Measurements from ENCODE around the gene ANKRD52.
"Not testable (repeated sequence)": the region's sequence is repeated elsewhere in the genome, so short reads cannot be mapped to it uniquely, and the experiment has no call there.

Gene ANKRD52

DNA sequence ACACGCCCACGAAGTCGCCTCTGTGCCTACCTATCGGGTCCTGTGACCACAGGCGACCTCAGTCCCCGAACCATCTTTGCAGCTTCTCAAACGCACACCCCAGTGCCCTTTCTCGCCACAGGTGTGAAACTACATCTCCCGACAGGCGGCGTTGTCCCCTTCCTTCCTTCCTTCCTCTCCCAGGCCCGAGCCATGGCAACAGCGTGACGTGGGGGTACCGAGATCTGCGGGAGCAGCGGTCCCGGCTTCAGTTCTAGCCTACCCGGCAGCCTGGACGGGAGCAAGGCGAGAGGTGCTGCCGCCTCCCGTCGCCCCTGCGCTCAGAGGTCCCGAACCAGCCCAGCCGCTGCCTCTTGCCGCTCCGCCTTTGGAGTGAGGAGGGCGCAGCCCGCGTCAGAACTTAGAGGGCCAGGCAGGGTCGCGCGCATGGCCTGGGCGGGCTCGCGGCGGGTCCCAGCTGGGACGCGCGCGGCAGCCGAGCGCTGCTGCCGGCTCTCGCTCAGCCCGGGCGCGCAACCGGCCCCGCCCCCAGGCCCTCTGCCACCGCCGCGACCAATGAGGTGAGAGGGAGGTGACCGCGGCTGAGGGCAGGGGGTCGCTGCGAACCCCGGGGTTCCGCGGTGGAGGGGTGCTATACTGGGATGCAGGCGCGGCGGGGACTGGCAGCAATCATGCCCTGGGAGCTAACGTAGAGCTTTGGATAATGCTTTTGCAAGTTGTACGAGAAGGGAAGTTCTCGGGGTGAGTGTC, 8.7 kb upstream of the ANKRD52 start, which contains the start of gene COQ10A:
Gene COQ10A, plus strand, starts transcription at position 250 of the 750 bp plus-strand sequence. Its CDS starts 177 bp downstream, at position 427.
- Histone ChIP-seq H3K36me3 (peaks cover 34% of the 10 kb centered on the region), H3K27me3 (ENCODE audit: insufficient read depth, low read depth, severe bottlenecking) (no peaks in the 10 kb centered on the region), H3K27ac (peak within 1 kb of the TSS; percentile 91), H3K4me3 (ENCODE audit: low read depth, low read length) (peak within 1 kb of the TSS; percentile 87), H3K9me3 (ENCODE audit: severe bottlenecking) (peaks cover 2% of the 10 kb centered on the region)
- TF ChIP-seq, protein P1, sequence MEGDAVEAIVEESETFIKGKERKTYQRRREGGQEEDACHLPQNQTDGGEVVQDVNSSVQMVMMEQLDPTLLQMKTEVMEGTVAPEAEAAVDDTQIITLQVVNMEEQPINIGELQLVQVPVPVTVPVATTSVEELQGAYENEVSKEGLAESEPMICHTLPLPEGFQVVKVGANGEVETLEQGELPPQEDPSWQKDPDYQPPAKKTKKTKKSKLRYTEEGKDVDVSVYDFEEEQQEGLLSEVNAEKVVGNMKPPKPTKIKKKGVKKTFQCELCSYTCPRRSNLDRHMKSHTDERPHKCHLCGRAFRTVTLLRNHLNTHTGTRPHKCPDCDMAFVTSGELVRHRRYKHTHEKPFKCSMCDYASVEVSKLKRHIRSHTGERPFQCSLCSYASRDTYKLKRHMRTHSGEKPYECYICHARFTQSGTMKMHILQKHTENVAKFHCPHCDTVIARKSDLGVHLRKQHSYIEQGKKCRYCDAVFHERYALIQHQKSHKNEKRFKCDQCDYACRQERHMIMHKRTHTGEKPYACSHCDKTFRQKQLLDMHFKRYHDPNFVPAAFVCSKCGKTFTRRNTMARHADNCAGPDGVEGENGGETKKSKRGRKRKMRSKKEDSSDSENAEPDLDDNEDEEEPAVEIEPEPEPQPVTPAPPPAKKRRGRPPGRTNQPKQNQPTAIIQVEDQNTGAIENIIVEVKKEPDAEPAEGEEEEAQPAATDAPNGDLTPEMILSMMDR (IDR thresholded peaks at IDR 0.05; ENCODE audit: low read depth, low read length): peak; percentile 81
- DNase-seq: peak; percentile 92

DNA sequence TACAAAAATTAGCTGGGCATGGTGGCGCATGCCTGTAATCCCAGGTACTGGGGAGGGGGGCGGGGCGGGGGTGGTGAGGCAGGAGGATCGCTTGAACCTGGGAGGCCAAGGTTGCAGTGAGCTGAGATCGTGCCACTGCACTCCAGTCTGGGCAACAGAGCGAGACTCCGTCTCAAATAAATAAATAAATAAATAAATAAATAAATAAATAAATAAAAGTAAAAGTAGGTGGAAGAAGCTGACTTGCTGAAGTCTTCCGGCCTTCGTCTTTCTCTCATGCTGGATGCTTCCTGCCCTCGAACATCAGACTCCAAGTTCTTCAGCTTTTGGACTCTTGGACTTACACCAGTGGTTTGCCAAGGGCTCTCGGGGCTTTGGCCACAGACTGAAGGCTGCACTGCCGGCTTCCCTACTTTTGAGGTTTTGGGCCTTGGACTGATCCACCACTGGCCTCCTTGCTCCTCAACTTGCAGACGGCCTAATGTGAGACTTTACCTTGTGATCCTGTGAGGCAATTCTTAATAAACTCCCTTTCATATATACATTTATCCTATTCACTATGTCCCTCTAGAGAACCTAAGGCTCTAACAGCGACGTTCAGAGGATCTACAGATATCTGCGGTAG, 8.0 kb upstream of the ANKRD52 start:
- peaks cover 28% of the 10 kb centered on the region for H3K36me3 ChIP-seq
- not testable (repeated sequence) for DNase-seq; H3K9me3 ChIP-seq (ENCODE audit: severe bottlenecking); H3K27me3 ChIP-seq (ENCODE audit: insufficient read depth, low read depth, severe bottlenecking)
- H3K27ac ChIP-seq: peak overlapping the region; percentile 91
- H3K4me3 ChIP-seq (ENCODE audit: low read depth, low read length): peak overlapping the region; percentile 87

DNA sequence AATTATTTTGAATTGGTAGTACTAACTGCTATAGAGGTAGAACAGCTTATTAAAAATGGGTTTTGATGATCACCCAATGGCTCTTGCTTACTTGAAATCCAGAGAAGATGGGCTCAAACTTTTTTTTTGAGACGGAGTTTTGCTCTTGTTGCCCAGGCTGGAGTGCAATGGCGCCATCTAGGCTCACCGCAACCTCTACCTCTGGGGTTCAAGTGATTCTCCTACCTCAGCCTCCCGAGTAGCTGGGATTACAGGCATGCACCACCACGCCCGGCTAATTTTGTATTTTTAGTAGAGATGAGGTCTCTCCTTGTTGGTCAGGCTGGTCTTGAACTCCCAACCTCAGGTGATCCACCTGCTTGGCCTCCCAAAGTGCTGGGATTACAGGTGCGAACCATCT, 4.8 kb upstream of the ANKRD52 start:
- H3K27ac ChIP-seq; DNase-seq; H3K27me3 ChIP-seq (ENCODE audit: insufficient read depth, low read depth, severe bottlenecking); H3K4me3 ChIP-seq (ENCODE audit: low read depth, low read length); H3K36me3 ChIP-seq; H3K9me3 ChIP-seq (ENCODE audit: severe bottlenecking): not testable (repeated sequence)
- TF ChIP-seq, protein P1 (IDR thresholded peaks at IDR 0.05; ENCODE audit: low read depth, low read length): peak; percentile 26; the same call in 1 of the 2 replicates

DNA sequence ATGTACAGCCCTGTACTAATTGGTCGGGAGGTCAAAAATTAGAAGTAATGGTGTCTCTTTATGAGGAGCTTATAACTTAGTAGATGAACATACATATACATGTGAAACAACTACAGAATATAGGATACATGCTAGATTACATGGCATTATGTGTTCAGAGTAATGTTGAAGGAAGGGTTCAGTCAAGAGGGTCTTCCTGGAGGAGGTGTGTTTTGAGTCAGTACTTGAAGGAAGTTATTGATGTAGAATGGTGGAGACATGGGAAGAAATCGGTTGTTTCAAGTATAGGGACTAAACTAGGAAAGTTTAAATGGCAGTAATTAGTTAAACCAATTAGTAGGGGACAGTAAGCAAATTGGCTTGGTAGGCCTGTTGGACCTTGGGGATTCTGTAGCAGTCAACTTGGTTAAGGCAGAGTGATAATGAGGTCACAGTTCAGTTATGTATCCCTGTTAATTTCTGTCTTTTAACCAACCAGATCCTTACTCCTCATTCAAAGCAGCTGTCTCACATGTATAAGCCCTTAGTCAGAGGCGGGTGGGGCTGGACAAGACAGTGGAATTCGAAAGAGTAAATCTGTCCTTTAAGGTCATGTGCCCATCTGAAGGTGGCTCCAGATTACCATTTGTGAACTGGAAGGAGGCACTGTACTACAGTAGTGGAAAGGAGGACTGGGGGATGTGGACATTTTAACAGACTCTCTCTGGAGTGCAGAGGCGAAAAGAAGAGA, 3.5 kb upstream of the ANKRD52 start:
- Histone ChIP-seq H3K36me3 (peaks cover 6% of the 10 kb centered on the region), H3K27ac (no peak overlapping the region), H3K9me3 (ENCODE audit: severe bottlenecking) (peaks cover 2% of the 10 kb centered on the region), H3K4me3 (ENCODE audit: low read depth, low read length) (no peak overlapping the region), H3K27me3 (ENCODE audit: insufficient read depth, low read depth, severe bottlenecking) (no peaks in the 10 kb centered on the region)
- DNase-seq: no peak
- TF ChIP-seq, protein P1 (IDR thresholded peaks at IDR 0.05; ENCODE audit: low read depth, low read length): no peak

DNA sequence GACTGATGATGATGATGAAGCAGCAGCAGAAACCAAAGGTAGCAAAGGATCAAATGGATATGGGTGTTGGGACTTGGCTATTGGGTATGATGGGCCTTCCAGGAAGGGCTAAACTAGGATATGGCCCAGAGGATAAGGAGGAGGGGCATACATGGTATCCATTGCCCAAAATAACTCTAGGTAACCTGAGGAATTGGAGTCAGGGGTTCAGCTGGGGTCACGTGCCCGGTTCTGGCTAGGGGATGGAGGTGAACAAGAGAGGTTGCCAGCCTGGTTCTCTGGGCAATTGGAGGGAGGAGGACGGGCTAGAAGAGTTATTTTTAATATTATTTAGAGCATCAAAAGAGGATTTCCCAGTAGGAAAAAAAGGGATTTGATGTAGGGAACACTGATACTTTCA, 2.7 kb upstream of the ANKRD52 start:
- no peak overlapping the region for H3K27ac ChIP-seq

More for the DNA sequence above, 2.7 kb upstream of the ANKRD52 start:
- Histone ChIP-seq H3K36me3 (peaks cover 14% of the 10 kb centered on the region), H3K4me3 (ENCODE audit: low read depth, low read length) (no peak overlapping the region), H3K27me3 (ENCODE audit: insufficient read depth, low read depth, severe bottlenecking) (no peaks in the 10 kb centered on the region), H3K9me3 (ENCODE audit: severe bottlenecking) (no peaks in the 10 kb centered on the region)
- TF ChIP-seq, protein P1 (IDR thresholded peaks at IDR 0.05; ENCODE audit: low read depth, low read length): no peak
- DNase-seq: no peak
